ENCODE measurements around the gene GTPBP2.

Gene GTPBP2

DNA sequence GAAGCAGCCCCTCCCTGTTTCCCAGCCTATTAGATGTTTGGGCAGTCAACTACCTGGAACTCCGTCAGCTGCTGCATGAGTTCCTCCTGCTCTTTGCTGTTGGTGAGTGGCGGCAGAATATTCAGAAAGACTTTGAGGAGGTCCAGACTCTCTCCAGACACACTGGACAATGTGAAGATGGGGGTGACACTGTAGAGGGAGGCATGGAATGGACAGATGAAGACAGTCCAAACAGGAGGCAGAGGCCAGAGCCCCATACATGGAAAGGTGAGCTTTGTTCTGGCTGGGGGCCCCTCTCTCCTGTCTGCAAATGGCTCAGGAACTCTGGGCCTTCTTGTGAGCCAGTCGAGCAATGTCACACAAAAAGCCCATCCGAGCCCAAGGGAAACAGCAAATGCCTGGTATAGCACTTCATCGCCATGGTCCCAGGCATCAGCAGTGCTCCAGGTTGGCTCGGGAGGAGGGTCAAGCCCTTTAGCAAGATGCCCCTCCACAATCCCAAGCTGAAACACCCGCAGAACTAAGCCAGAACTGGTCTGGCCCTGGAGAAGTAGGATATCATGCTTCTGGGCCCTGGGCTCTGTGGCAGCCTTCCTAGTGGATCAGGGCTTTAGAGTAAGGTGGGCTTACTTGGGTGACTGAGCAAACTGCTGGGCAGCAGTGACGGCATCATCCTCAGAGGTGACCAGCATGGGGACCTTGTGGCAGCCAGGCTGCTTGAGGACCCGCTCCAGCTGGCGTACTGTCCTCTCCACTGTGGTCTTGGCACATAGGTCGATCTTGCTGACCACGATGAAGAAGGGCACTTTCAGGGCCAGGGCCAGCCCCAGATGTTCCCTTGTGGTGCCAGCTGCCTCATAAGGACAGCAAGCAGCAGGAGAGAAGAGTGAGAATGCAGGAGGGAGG is 4.9 kb downstream of the GTPBP2 start:
- Histone ChIP-seq H3K4me3 (replicated peaks; ENCODE audit: low read depth, low read length) (no peak overlapping the region), H3K27me3 (replicated peaks; ENCODE audit: control insufficient read depth, insufficient read depth, low read length) (no peaks in the 10 kb centered on the region), H3K36me3 (ENCODE audit: control insufficient read depth, insufficient read depth, low read length) (peaks cover 42% of the 10 kb centered on the region)
- TF ChIP-seq, protein P1, sequence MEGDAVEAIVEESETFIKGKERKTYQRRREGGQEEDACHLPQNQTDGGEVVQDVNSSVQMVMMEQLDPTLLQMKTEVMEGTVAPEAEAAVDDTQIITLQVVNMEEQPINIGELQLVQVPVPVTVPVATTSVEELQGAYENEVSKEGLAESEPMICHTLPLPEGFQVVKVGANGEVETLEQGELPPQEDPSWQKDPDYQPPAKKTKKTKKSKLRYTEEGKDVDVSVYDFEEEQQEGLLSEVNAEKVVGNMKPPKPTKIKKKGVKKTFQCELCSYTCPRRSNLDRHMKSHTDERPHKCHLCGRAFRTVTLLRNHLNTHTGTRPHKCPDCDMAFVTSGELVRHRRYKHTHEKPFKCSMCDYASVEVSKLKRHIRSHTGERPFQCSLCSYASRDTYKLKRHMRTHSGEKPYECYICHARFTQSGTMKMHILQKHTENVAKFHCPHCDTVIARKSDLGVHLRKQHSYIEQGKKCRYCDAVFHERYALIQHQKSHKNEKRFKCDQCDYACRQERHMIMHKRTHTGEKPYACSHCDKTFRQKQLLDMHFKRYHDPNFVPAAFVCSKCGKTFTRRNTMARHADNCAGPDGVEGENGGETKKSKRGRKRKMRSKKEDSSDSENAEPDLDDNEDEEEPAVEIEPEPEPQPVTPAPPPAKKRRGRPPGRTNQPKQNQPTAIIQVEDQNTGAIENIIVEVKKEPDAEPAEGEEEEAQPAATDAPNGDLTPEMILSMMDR (IDR thresholded peaks at IDR 0.05; ENCODE audit: insufficient read depth, low read length, poor library complexity, severe bottlenecking), result no peak
- DNase-seq (ENCODE audit: extremely low read depth, insufficient read length), result no peak

DNA sequence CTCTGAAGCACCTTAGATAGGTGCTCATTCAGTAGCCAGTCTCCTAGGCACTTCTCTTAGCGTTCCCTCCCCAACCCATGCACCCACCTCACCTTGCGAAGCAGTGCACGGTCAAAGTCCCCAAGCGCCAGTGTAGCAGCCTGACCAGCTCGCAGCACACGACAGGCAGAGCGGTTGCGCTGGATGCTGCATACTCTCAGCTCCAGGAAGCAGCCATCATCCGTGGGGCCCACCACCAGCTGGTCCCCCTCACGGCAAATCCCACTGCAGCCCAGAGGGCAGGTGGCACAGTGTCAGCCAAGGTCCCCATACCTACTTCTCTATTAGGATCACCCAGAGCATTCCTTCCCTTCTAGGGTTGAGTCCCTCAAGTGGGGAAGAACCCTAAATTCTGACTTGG is 6.5 kb downstream of the GTPBP2 start:
- Histone ChIP-seq H3K4me3 (replicated peaks; ENCODE audit: low read depth, low read length) (no peak overlapping the region), H3K36me3 (ENCODE audit: control insufficient read depth, insufficient read depth, low read length) (peaks cover 44% of the 10 kb centered on the region), H3K27me3 (replicated peaks; ENCODE audit: control insufficient read depth, insufficient read depth, low read length) (no peaks in the 10 kb centered on the region)
- no peak for DNase-seq (ENCODE audit: extremely low read depth, insufficient read length)
- TF ChIP-seq, protein P1 (IDR thresholded peaks at IDR 0.05; ENCODE audit: insufficient read depth, low read length, poor library complexity, severe bottlenecking), result no peak

DNA sequence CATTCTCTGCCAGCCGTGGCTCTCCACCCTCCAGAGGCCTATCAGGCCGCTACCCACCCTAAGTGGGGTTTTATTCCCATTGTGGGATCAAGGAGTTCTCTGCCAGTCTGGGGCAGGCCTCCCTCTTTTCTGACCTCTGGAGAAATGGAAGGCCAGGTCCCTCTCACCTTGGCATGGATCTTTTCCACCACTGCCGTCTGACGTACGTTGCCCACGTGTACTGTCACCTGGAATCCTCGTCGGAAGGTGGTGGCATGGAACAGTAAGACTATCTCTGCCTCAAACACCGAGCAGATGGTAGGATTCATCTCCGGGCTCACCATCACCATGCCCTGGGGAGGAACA is 7.3 kb downstream of the GTPBP2 start:
- Histone ChIP-seq H3K36me3 (ENCODE audit: control insufficient read depth, insufficient read depth, low read length) (peaks cover 44% of the 10 kb centered on the region), H3K4me3 (replicated peaks; ENCODE audit: low read depth, low read length) (no peak overlapping the region), H3K27me3 (replicated peaks; ENCODE audit: control insufficient read depth, insufficient read depth, low read length) (no peaks in the 10 kb centered on the region)
- DNase-seq (ENCODE audit: extremely low read depth, insufficient read length), result no peak
- TF ChIP-seq, protein P1 (IDR thresholded peaks at IDR 0.05; ENCODE audit: insufficient read depth, low read length, poor library complexity, severe bottlenecking), result no peak

DNA sequence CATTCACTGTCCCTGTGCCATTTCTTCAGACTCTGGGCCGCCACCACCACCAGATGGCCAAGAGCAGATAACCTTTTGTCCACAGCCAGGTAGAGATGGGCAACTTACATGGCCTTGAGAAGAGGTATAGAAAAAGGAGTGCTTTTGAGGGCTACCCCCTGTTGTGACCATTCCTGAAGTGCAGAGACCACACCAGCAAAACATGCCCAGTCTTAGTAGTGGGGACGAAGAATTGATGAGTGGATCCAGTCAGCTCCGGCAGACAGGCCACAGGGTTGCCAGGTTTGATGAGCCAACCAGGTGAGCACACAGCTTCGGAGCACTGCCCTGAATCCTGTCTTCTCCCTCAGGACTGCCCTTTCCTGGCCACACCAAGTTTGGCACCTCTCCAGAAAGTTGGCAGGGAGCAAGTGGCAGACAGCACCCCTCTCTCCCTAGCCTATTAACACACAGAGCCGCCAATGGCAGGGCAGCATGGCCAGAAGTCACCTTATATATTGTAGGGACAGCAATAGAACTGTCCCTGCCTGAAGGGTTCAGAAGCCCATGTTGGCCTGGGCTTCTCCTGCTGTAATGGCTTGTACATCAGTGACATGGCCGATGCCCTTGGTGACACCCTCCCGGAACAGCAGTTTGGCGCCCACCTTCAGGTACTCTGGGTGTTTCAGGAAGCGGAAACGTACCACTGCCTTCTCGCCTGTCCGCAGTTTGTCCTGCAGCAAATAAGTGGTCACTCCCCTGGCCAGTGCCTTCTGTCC is 7.8 kb downstream of the GTPBP2 start:
- TF ChIP-seq, protein P1 (IDR thresholded peaks at IDR 0.05; ENCODE audit: insufficient read depth, low read length, poor library complexity, severe bottlenecking), result no peak
- Histone ChIP-seq H3K4me3 (replicated peaks; ENCODE audit: low read depth, low read length) (no peak overlapping the region), H3K36me3 (ENCODE audit: control insufficient read depth, insufficient read depth, low read length) (peaks cover 44% of the 10 kb centered on the region), H3K27me3 (replicated peaks; ENCODE audit: control insufficient read depth, insufficient read depth, low read length) (no peaks in the 10 kb centered on the region)
- DNase-seq (ENCODE audit: extremely low read depth, insufficient read length), result no peak

DNA sequence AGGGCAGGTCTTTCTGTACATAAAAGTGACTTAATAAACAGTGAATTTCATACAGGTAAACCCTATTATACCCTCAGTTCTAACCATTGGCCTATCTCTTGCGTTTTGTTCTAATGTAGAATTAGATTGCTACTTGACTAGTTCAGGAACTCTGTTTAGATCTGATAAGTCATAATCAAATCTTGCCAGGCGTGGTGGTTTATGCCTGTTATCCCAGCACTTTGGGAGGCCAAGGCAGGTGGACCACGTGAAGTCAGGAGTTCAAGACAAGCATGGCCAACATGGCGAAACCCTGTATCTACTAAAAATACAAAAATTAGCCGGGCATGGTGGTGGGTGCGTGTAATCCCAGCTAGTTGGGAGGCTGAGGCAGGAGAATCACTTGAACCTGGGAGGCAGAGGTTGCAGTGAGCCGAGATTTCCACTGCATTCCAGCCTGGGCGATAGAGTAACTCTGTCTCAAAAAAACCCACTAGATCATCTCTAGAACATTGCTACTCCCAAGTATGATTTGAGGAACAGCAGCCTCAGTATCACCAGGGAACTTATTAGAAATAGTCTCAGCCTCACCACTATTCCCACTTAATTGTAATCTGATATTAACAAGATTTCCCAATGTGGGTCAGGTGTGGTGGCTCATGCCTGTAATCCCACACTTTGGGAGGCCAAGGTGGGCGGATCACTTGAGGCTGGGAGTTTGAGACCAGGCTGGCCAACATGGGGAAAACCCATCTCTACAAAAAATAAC is 12.2 kb downstream of the GTPBP2 start:
- TF ChIP-seq, protein P1 (IDR thresholded peaks at IDR 0.05; ENCODE audit: insufficient read depth, low read length, poor library complexity, severe bottlenecking), result no peak
- H3K4me3 ChIP-seq (replicated peaks; ENCODE audit: low read depth, low read length), result no peak overlapping the region
- DNase-seq (ENCODE audit: extremely low read depth, insufficient read length), result no peak
- no peaks in the 10 kb centered on the region for H3K27me3 ChIP-seq (replicated peaks; ENCODE audit: control insufficient read depth, insufficient read depth, low read length)
- peaks cover 22% of the 10 kb centered on the region for H3K36me3 ChIP-seq (ENCODE audit: control insufficient read depth, insufficient read depth, low read length)
